Muscle layer of colon (tissue), 2 donors: ENCODE results near the gene TGFB3.

ENCODE experiments used
- H3K27ac ChIP-seq: one replicate; pipeline ENCODE4 v1.7.0; 2013; ENCODE audit warnings: low read depth, mild to moderate bottlenecking, low read length, moderate library complexity
- H3K27me3 ChIP-seq, 2 donors: one replicate each; pipeline ENCODE4 v1.7.0; 2013; ENCODE audit warnings: low read length in 2 of 2, mild to moderate bottlenecking in 2 of 2; ENCODE audit not compliant: insufficient read depth in 2 of 2, control insufficient read depth in 1 of 2
- H3K36me3 ChIP-seq: one replicate; pipeline ENCODE4 v1.7.0; 2013; ENCODE audit warnings: mild to moderate bottlenecking, low read length; ENCODE audit not compliant: insufficient read depth
- H3K4me1 ChIP-seq: one replicate; pipeline ENCODE4 v1.7.0; 2013; ENCODE audit warnings: mild to moderate bottlenecking, low read length; ENCODE audit not compliant: insufficient read depth
- H3K4me3 ChIP-seq, 2 donors: one replicate each; pipeline ENCODE4 v1.7.0; 2013; ENCODE audit warnings: low read length in 2 of 2, low read depth in 1 of 2, mild to moderate bottlenecking in 1 of 2, moderate library complexity in 1 of 2
- H3K9ac ChIP-seq: one replicate; pipeline ENCODE4 v1.7.0; 2013; ENCODE audit warnings: low read length
- H3K9me3 ChIP-seq: one replicate; pipeline ENCODE4 v1.7.0; 2013; ENCODE audit warnings: mild to moderate bottlenecking, low read length
- donor health status: abdominal sarcoma.
- donor health status: Adenocarcinoma of cecum.

Gene TGFB3

GRCh38 chr14:75917946-75918335, 63.9 kb downstream of the TGFB3 start:
- Histone ChIP-seq H3K27ac (no peak overlapping the region), H3K4me1 (no peaks in the 10 kb centered on the region), H3K36me3 (no peaks in the 10 kb centered on the region), H3K4me3 (no peak overlapping the region), H3K9ac (no peak overlapping the region), H3K9me3 (no peaks in the 10 kb centered on the region), H3K27me3 (no peaks in the 10 kb centered on the region)

DNA sequence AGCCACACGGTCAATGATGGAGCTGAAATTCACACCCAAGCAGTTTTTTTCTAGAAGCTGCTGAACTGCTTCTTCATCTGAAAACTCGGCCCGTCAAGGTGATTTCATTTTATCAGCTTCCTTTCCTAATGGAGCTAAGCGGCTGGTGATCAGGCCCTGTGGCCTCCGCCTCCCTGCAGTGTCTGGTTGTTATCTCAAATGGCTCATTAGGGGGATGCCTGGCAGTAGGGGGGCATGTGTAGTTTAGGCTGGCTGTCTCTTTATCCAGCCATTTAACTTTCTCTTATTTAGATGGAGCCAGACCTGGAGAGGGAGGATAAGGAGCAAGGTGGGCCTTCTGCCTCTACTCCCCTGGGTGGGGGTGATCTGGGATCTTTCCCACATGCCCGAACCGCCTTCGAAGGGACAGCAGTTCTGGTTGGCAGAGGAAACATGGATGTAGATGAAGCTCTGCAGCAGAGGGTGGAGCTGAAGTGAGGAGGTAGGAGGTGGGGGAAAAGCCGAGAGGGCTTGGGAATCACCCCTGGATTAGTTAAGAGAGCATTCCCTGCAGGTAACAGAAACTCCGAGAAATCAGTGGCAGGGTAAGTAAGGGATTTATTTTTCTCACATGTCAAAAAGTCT, 64.4 kb downstream of the TGFB3 start:
- Histone ChIP-seq H3K9me3 (no peaks in the 10 kb centered on the region), H3K27ac (no peak overlapping the region), H3K9ac (no peak overlapping the region), H3K4me1 (no peaks in the 10 kb centered on the region), H3K27me3 (no peaks in the 10 kb centered on the region), H3K36me3 (no peaks in the 10 kb centered on the region), H3K4me3 (no peak overlapping the region)

DNA sequence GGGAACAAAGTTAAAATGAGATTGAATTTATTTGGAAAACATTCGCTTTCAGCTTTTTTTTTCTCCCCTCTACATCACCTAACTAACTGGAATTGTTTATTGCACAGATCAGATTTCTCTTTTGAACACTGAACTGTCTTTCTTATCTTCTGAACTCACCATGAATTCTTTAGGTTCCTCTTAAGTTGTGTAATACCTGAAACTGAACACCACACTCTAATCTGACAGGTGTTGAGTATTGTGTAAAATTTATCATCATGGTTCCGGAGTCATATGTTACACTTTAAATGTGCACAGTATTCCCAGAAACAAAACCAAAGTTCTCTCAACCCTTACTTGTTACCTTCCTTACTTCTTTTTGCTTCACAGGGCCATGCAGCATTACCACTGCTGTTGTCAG, 66.8 kb downstream of the TGFB3 start:
- no peak overlapping the region for H3K9ac ChIP-seq
- no peaks in the 10 kb centered on the region for H3K9me3 ChIP-seq
- H3K36me3 ChIP-seq = no peaks in the 10 kb centered on the region
- no peak overlapping the region for H3K4me3 ChIP-seq
- no peaks in the 10 kb centered on the region for H3K27me3 ChIP-seq
- H3K4me1 ChIP-seq = no peaks in the 10 kb centered on the region
- H3K27ac ChIP-seq = no peak overlapping the region

DNA sequence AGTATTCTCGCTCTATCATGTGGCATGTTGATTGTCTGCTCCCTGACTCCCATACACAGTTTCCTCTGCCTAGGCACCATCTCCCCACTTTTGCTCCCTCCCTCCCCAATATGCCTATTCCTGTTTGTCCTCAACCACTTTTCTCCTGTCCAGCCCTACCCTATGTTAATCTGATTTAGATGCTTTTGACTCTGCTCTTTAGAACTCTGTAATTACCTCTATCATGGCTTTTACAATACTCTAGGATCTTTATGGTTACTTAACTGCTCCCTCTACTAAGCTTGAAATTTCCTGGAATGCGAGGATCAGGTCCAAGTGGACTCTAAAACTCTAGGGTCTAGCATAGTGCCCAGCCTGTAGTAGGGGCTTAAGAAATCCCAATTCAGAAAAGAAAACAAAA, 68.6 kb downstream of the TGFB3 start:
- Histone ChIP-seq H3K4me1 (no peaks in the 10 kb centered on the region), H3K36me3 (no peaks in the 10 kb centered on the region), H3K27ac (no peak overlapping the region), H3K9me3 (no peaks in the 10 kb centered on the region), H3K27me3 (no peaks in the 10 kb centered on the region), H3K4me3 (no peak overlapping the region), H3K9ac (no peak overlapping the region)

DNA sequence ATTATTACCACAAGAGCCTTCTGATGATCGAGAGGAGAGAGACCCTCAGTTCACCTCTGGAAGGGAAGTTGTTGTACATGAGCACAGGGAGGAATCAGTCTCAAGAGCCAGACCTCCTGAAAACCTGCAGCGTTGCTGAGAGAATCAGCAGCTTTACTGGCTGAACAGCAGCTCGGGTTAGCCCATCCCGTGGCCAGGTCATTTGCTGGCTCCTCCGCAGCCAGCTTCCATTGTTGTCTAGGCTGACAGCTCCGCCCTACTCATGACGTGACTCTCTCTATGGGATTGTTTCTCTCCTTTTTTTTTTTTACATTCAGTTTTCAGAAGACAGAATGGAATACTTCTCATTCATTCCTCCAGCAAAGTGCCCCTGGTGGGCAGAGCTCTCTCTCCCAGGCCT, 69.9 kb downstream of the TGFB3 start:
- Histone ChIP-seq H3K27ac (no peak overlapping the region), H3K4me1 (no peaks in the 10 kb centered on the region), H3K36me3 (no peaks in the 10 kb centered on the region), H3K9ac (no peak overlapping the region), H3K9me3 (no peaks in the 10 kb centered on the region), H3K4me3 (no peak overlapping the region), H3K27me3 (no peaks in the 10 kb centered on the region)

DNA sequence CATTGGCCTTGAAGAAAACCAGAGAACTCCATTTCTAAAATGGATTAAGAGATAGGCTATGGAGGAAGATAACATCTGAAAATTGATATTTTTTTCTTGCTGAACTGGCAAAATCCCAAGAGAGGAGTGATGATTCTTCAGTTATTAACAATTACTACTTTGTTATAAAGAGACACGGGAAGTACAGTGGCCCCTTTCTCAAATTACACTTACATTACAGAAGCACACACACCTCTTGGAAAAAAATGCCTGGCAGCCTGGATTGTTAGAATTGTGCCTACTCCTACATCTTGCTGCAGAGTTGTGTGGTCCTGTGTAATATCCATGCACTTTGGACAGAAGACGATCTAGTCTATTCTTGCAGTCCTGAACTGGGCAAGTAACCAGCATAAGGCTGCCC, 71.7 kb downstream of the TGFB3 start:
- no peak overlapping the region for H3K9ac ChIP-seq
- peaks cover 5% of the 10 kb centered on the region for H3K4me1 ChIP-seq
- H3K27me3 ChIP-seq = no peaks in the 10 kb centered on the region
- H3K27ac ChIP-seq = no peak overlapping the region
- no peak overlapping the region for H3K4me3 ChIP-seq
- H3K36me3 ChIP-seq = no peaks in the 10 kb centered on the region
- no peaks in the 10 kb centered on the region for H3K9me3 ChIP-seq

DNA sequence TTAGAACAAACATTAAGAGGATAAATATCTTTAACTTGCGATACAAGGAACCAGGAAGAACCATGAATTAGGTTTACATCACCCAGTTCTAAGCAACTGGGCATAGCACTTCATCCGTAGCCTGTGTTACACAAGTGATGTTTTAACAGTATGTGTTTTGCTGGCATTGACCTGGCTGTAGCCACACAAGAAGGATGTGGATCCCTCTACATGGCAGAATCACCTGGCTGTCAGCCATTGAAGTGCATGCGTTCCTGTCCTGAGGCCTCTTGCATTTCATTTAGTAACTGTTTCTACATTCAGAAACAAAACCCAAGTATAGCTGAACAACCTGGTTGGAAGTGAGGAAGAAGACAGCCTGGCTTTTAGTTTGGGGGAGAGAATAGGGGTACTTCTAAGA, 72.2 kb downstream of the TGFB3 start:
- H3K27me3 ChIP-seq = no peaks in the 10 kb centered on the region
- no peak overlapping the region for H3K27ac ChIP-seq
- H3K9me3 ChIP-seq = no peaks in the 10 kb centered on the region
- no peak overlapping the region for H3K4me3 ChIP-seq
- H3K9ac ChIP-seq = no peak overlapping the region
- no peaks in the 10 kb centered on the region for H3K36me3 ChIP-seq
- peaks cover 5% of the 10 kb centered on the region for H3K4me1 ChIP-seq
